SK-MEL-5 (cell line): Measurements from ENCODE around the gene UGT1A4. TPM values are rescaled to one million over a fixed set of nuclear protein-coding genes. Genes with fewer than 3 reads are reported as not detected.

Source experiments
- DNase-seq: peaks from one replicate; pipeline ENCODE4 v3.0.0-alpha.2; 2016; ENCODE audit warnings: low read depth, low spot score
- in situ Hi-C: cut with HindIII; loops from 2 replicates; pipeline ENCODE4 v1.10.0; 2016; ENCODE audit warnings: low sequenced_read_pairs, high pct_unique_total_duplicates, low pct_unique_long_range_greater_than_20kb
- polyA plus RNA-seq, 2 experiments: library from polyadenylated mRNA; depleted of rRNA; stranded (reverse); fragments of >200 nt; gene quantifications; 2 replicates each; pipeline ENCODE4 v1.2.3, GENCODE V29; 2015
- total RNA-seq: library from RNA; depleted of rRNA; stranded (reverse); fragments of >200 nt; shearing (Covaris generic); gene quantifications from 2 replicates; pipeline ENCODE4 v1.2.3, GENCODE V29; 2014; rRNA removed

Gene UGT1A4
- not detected in 2 replicates for total RNA-seq
- not detected in 2 replicates for polyA plus RNA-seq (2015; cell fraction: cytosol; rRNA removed)
- not detected in 2 replicates for polyA plus RNA-seq (2015; cell fraction: nucleus; rRNA removed)

GRCh38 chr2:233718552-233718951 is at the start of gene UGT1A4:
Gene UGT1A4, plus strand, starts transcription at chr2:233718736. Its CDS starts 85 bp downstream, at chr2:233718821.
- in situ Hi-C loops = no loop called here

GRCh38 chr2:233671290-233672161 is 47.0 kb upstream of the UGT1A4 start, which contains the start of gene UGT1A9:
Gene UGT1A9, plus strand, starts transcription at chr2:233671898. Its CDS starts 37 bp downstream, at chr2:233671935.
- in situ Hi-C loops = no loop called here
- no peak for DNase-seq

More at GRCh38 chr2:233718552-233718951, at the start of gene UGT1A4:
- DNase-seq = no peak

- no peak for DNase-seq
- in situ Hi-C loops = no loop called here
Observed at GRCh38 chr2:233672886-233673285, 45.6 kb upstream of the UGT1A4 start.

- DNase-seq = no peak
- in situ Hi-C loops = no loop called here
Observed at GRCh38 chr2:233673896-233674295, 44.6 kb upstream of the UGT1A4 start.

- DNase-seq = no peak
- in situ Hi-C loops = no loop called here
Observed at GRCh38 chr2:233674314-233674713, 44.2 kb upstream of the UGT1A4 start.

- in situ Hi-C loops = no loop called here
Observed at GRCh38 chr2:233674995-233675394, 43.5 kb upstream of the UGT1A4 start.

GRCh38 chr2:233676046-233676445 is 42.5 kb upstream of the UGT1A4 start:
- DNase-seq = no peak
- in situ Hi-C loops = no loop called here

More at GRCh38 chr2:233674995-233675394, 43.5 kb upstream of the UGT1A4 start:
- no peak for DNase-seq

- in situ Hi-C loops = no loop called here
Observed at GRCh38 chr2:233679196-233679595, 39.3 kb upstream of the UGT1A4 start.

GRCh38 chr2:233680361-233681045 is 38.0 kb upstream of the UGT1A4 start:
- DNase-seq = no peak
- in situ Hi-C loops = no loop called here

More at GRCh38 chr2:233679196-233679595, 39.3 kb upstream of the UGT1A4 start:
- no peak for DNase-seq

- in situ Hi-C loops = no loop called here
- no peak for DNase-seq
Observed at GRCh38 chr2:233681521-233682099, 36.9 kb upstream of the UGT1A4 start, which contains the start of gene UGT1A7. Gene UGT1A7, plus strand, starts transcription at chr2:233681901. Its CDS starts 37 bp downstream, at chr2:233681938.

- DNase-seq = no peak
- in situ Hi-C loops = no loop called here
Observed at GRCh38 chr2:233684640-233685039, 33.9 kb upstream of the UGT1A4 start.

- DNase-seq = no peak
- in situ Hi-C loops = no loop called here
Observed at GRCh38 chr2:233686928-233687327, 31.6 kb upstream of the UGT1A4 start.

- in situ Hi-C loops = no loop called here
- DNase-seq = no peak
Observed at GRCh38 chr2:233688341-233688740, 30.2 kb upstream of the UGT1A4 start.

- in situ Hi-C loops = no loop called here
- no peak for DNase-seq
Observed at GRCh38 chr2:233689031-233689430, 29.5 kb upstream of the UGT1A4 start.

GRCh38 chr2:233689501-233689900 is 29.0 kb upstream of the UGT1A4 start:
- no peak for DNase-seq
- in situ Hi-C loops = no loop called here

- DNase-seq = no peak
- in situ Hi-C loops = no loop called here
Observed at GRCh38 chr2:233690444-233690843, 28.1 kb upstream of the UGT1A4 start.

- in situ Hi-C loops = no loop called here
- no peak for DNase-seq
Observed at GRCh38 chr2:233691443-233692433, 26.8 kb upstream of the UGT1A4 start.
